ENCODE measurements around the gene PRDM16.

- no peak for TF ChIP-seq POLR2AphosphoS5 (IDR thresholded peaks at IDR 0.05; ENCODE audit: low read depth)
- TF ChIP-seq EZH2 (IDR thresholded peaks at IDR 0.05; ENCODE audit: low read depth, unreplicated experiment): no peak
- no peak for TF ChIP-seq CTCF (conservative IDR thresholded peaks at IDR 0.05; ENCODE audit: low read depth in 2 of 2)
- TF ChIP-seq REST (IDR thresholded peaks at IDR 0.05; ENCODE audit: unreplicated experiment): no peak
- no peak for TF ChIP-seq NANOG (IDR thresholded peaks at IDR 0.05; ENCODE audit: borderline replicate concordance)
- no peak for TF ChIP-seq CREB1 (CRISPR knock-in tag; IDR thresholded peaks at IDR 0.05; ENCODE audit: low read depth)
- TF ChIP-seq EZH2phosphoT487 (IDR thresholded peaks at IDR 0.05; ENCODE audit: unreplicated experiment): no peak
- TF ChIP-seq JUNB (IDR thresholded peaks at IDR 0.05; ENCODE audit: unreplicated experiment): no peak
- no peak for TF ChIP-seq ZNF114 (CRISPR knock-in tag; IDR thresholded peaks at IDR 0.05)
- no peak for TF ChIP-seq ZNF331 (CRISPR knock-in tag; IDR thresholded peaks at IDR 0.05; ENCODE audit: low read depth)
- TF ChIP-seq ETS1 (IDR thresholded peaks at IDR 0.05): no peak
- no peak for TF ChIP-seq STAT1 (IDR thresholded peaks at IDR 0.05; ENCODE audit: unreplicated experiment)
- no peak for TF ChIP-seq ZNF462 (CRISPR knock-in tag; IDR thresholded peaks at IDR 0.05)
These were observed 290.3 kb downstream of the PRDM16 start for GRCh38 chr1:3359351-3359750.

Measured in GM23338 (cell line).